ENCODE data around the gene DDX25.
A peak's percentile ranks its signal among the peaks of the same experiment; 100 is the strongest.
"Not testable (repeated sequence)": the region's sequence is repeated elsewhere in the genome, so short reads cannot be mapped to it uniquely, and the experiment has no call there.

Gene DDX25

DNA sequence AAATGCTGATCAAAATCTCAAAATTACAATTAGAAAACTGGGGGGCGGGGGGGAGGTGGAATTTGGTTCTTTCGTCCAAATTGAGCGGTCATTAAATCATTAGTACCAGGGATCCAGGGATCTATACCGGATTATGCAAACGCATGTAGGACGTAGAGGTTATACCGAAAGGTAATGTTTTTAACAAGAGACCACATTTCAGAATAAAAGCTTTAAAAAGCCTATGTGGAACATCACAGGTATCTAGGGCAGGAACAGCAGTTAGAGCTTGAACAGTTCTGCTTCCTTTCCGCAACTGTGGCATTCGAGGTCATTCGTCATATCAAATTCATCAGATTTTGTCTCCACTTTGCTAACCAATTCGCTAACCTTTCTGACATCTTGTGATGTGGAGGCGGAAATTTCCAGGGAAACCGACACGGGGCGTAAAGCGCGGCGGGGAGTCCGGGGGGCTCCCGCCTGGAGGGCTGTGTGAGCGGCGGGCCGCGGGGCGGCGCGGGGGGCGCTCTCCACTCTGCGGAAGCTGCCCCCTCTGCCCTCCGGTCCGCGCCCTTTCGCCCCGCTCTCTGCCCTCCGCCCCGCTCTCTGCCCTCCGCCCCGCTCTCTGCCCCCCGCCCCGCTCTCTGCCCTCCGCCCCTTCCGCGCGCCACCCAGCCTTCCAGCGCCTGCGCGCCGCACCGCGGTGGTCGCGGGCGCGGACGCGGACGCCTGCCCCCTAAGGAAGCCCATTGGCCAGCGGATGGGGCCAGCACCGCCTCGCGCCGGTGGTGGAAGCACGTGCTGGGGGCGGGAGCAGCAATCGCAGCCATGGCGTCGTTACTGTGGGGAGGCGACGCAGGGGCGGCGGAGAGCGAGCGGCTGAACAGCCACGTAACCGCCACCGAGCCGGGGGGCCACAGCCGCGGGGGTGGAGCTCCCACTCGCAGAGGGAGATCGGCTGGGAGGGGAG lies at the start of gene DDX25:
Gene DDX25 (plus strand): TSS at position 798 of the 949 bp plus-strand sequence. CDS start 10 bp downstream, at position 808.
- DNase-seq (ENCODE audit: low read depth) = no peak
- Histone ChIP-seq H3K4me1 (ENCODE audit: control insufficient read depth, insufficient read depth, low read length) (peaks cover 13% of the 10 kb centered on the region), H3K9ac (ENCODE audit: low read length) (no peak within 1 kb of the TSS), H3K27me3 (replicated peaks; ENCODE audit: control insufficient read depth, insufficient read depth, low read length) (peaks cover 17% of the 10 kb centered on the region), H3K36me3 (ENCODE audit: control insufficient read depth, insufficient read depth, low read length, severe bottlenecking) (peaks cover 14% of the 10 kb centered on the region), H3K9me3 (ENCODE audit: control insufficient read depth, low read length) (peaks cover 5% of the 10 kb centered on the region), H3K4me3 (ENCODE audit: low read length) (peak within 1 kb of the TSS; percentile 97)

GRCh38 chr11:125857670-125858069 lies 46.6 kb upstream of the DDX25 start:
- not testable (repeated sequence) for DNase-seq (ENCODE audit: low read depth); H3K27me3 ChIP-seq (replicated peaks; ENCODE audit: control insufficient read depth, insufficient read depth, low read length); H3K4me1 ChIP-seq (ENCODE audit: control insufficient read depth, insufficient read depth, low read length); H3K9me3 ChIP-seq (ENCODE audit: control insufficient read depth, low read length); H3K4me3 ChIP-seq (ENCODE audit: low read length); H3K36me3 ChIP-seq (ENCODE audit: control insufficient read depth, insufficient read depth, low read length, severe bottlenecking); H3K9ac ChIP-seq (ENCODE audit: low read length)

DNA sequence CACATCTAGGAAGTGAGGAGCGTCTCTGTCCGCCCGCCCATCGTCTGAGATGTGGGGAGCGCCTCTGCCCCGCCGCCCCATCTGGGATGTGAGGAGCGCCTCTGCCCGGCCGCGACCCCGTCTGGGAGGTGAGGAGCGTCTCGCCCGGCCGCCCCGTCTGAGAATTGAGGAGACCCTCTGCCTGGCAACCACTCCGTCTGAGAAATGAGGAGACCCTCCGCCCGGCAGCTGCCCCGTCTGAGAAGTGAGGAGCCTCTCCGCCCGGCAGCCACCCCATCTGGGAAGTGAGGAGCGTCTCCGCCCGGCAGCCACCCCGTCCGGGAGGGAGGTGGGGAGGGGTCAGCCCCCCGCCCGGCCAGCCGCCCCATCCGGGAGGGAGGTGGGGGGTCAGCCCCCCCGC lies 41.5 kb upstream of the DDX25 start:
- not testable (repeated sequence) for H3K4me3 ChIP-seq (ENCODE audit: low read length); H3K4me1 ChIP-seq (ENCODE audit: control insufficient read depth, insufficient read depth, low read length); H3K27me3 ChIP-seq (replicated peaks; ENCODE audit: control insufficient read depth, insufficient read depth, low read length); H3K36me3 ChIP-seq (ENCODE audit: control insufficient read depth, insufficient read depth, low read length, severe bottlenecking); H3K9ac ChIP-seq (ENCODE audit: low read length); H3K9me3 ChIP-seq (ENCODE audit: control insufficient read depth, low read length); DNase-seq (ENCODE audit: low read depth)

DNA sequence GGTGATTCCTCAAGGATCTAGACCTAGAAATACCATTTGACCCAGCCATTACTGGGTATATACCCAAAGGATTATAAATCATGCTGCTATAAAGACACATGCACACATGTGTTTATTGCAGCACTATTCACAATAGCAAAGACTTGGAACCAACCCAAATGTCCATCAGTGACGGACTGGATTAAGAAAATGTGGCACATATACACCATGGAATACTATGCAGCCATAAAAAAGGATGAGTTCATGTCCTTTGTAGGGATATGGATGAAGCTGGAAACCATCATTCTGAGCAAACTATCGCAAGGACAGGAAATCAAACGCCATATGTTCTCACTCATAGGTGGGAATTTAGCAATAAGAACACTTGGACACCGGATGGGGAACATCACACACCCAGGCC lies 39.0 kb upstream of the DDX25 start:
- H3K4me1 ChIP-seq (ENCODE audit: control insufficient read depth, insufficient read depth, low read length); H3K9ac ChIP-seq (ENCODE audit: low read length); DNase-seq (ENCODE audit: low read depth); H3K27me3 ChIP-seq (replicated peaks; ENCODE audit: control insufficient read depth, insufficient read depth, low read length); H3K9me3 ChIP-seq (ENCODE audit: control insufficient read depth, low read length); H3K36me3 ChIP-seq (ENCODE audit: control insufficient read depth, insufficient read depth, low read length, severe bottlenecking); H3K4me3 ChIP-seq (ENCODE audit: low read length): not testable (repeated sequence)

- Histone ChIP-seq H3K9ac (ENCODE audit: low read length) (no peak overlapping the region), H3K4me3 (ENCODE audit: low read length) (no peak overlapping the region), H3K4me1 (ENCODE audit: control insufficient read depth, insufficient read depth, low read length) (no peaks in the 10 kb centered on the region), H3K9me3 (ENCODE audit: control insufficient read depth, low read length) (no peaks in the 10 kb centered on the region), H3K36me3 (ENCODE audit: control insufficient read depth, insufficient read depth, low read length, severe bottlenecking) (no peaks in the 10 kb centered on the region), H3K27me3 (replicated peaks; ENCODE audit: control insufficient read depth, insufficient read depth, low read length) (no peaks in the 10 kb centered on the region)
- DNase-seq (ENCODE audit: low read depth) = no peak
Measured at GRCh38 chr11:125869521-125869920, 34.8 kb upstream of the DDX25 start.

DNA sequence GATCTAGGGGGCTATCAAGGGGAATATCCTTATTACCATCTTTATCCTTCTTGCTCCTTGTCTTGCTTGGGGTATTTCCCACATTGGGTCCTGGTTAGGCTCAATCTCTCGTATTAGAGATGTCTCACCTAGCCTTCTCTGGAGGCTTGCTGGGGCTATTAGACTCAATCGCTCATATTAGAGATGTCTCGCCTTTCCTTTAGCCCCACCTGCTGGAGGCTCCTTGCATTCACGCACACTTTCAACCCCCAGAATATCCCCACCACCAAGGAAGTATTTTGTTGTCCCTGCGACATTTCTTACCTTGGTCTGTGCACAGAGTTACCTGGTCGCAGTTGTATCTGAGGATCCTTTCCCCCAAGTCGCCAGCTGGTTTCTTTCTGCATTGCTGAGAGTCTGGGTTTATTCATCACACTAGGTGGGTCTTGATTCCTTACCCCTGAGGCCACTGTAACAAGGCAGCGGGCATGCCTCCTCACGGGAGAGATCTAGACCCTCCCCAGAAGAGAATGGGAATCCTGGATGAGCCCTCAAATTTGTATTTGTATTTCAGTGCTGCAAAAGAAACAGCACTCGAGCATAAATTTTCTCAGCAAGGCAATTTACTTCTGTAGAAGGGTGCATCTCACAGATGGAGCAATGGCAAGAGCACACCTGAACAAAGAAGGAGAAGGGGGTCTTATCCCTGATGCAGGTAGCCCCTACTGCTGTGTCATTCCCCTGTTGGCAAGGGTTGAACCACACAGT lies 32.7 kb upstream of the DDX25 start:
- H3K9me3 ChIP-seq (ENCODE audit: control insufficient read depth, low read length) = no peaks in the 10 kb centered on the region
- H3K4me3 ChIP-seq (ENCODE audit: low read length) = no peak overlapping the region
- peak; percentile 48 for DNase-seq (ENCODE audit: low read depth)
- no peaks in the 10 kb centered on the region for H3K36me3 ChIP-seq (ENCODE audit: control insufficient read depth, insufficient read depth, low read length, severe bottlenecking)
- no peak overlapping the region for H3K9ac ChIP-seq (ENCODE audit: low read length)
- H3K27me3 ChIP-seq (replicated peaks; ENCODE audit: control insufficient read depth, insufficient read depth, low read length) = no peaks in the 10 kb centered on the region
- H3K4me1 ChIP-seq (ENCODE audit: control insufficient read depth, insufficient read depth, low read length) = no peaks in the 10 kb centered on the region

DNA sequence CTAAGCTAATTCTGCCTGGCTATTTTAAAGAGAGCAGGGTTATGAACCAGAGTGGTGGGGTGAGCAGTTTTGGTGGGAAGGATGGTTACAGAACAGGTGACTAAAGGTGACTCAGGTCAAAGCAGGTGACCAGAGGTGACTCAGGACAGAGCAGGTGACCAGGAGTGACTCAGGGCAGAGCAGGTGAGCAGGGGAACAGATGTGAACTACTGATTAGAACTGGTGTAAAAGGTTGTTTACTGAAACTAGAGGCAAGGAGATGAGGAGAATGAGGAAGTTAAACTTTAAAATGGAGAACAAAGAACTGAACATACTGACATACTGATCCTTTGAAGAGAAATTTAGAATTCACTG lies 32.2 kb upstream of the DDX25 start:
- no peak for DNase-seq (ENCODE audit: low read depth)
- no peak overlapping the region for H3K4me3 ChIP-seq (ENCODE audit: low read length)
- no peaks in the 10 kb centered on the region for H3K9me3 ChIP-seq (ENCODE audit: control insufficient read depth, low read length)
- no peaks in the 10 kb centered on the region for H3K36me3 ChIP-seq (ENCODE audit: control insufficient read depth, insufficient read depth, low read length, severe bottlenecking)
- H3K9ac ChIP-seq (ENCODE audit: low read length) = no peak overlapping the region
- H3K27me3 ChIP-seq (replicated peaks; ENCODE audit: control insufficient read depth, insufficient read depth, low read length) = no peaks in the 10 kb centered on the region
- no peaks in the 10 kb centered on the region for H3K4me1 ChIP-seq (ENCODE audit: control insufficient read depth, insufficient read depth, low read length)

- H3K27me3 ChIP-seq (replicated peaks; ENCODE audit: control insufficient read depth, insufficient read depth, low read length) = no peaks in the 10 kb centered on the region
- H3K4me3 ChIP-seq (ENCODE audit: low read length) = peak overlapping the region; percentile 69
- no peak for DNase-seq (ENCODE audit: low read depth)
- H3K36me3 ChIP-seq (ENCODE audit: control insufficient read depth, insufficient read depth, low read length, severe bottlenecking) = no peaks in the 10 kb centered on the region
- no peaks in the 10 kb centered on the region for H3K4me1 ChIP-seq (ENCODE audit: control insufficient read depth, insufficient read depth, low read length)
- peak overlapping the region; percentile 27 for H3K9ac ChIP-seq (ENCODE audit: low read length)
- no peaks in the 10 kb centered on the region for H3K9me3 ChIP-seq (ENCODE audit: control insufficient read depth, low read length)
Measured at GRCh38 chr11:125873881-125874555, 30.3 kb upstream of the DDX25 start.

GRCh38 chr11:125874556-125875124 lies 29.7 kb upstream of the DDX25 start:
- Histone ChIP-seq H3K36me3 (ENCODE audit: control insufficient read depth, insufficient read depth, low read length, severe bottlenecking) (no peaks in the 10 kb centered on the region), H3K9ac (ENCODE audit: low read length) (peak overlapping the region; percentile 27), H3K4me3 (ENCODE audit: low read length) (peak overlapping the region; percentile 69), H3K4me1 (ENCODE audit: control insufficient read depth, insufficient read depth, low read length) (no peaks in the 10 kb centered on the region), H3K9me3 (ENCODE audit: control insufficient read depth, low read length) (no peaks in the 10 kb centered on the region), H3K27me3 (replicated peaks; ENCODE audit: control insufficient read depth, insufficient read depth, low read length) (no peaks in the 10 kb centered on the region)
- peak; percentile 89 for DNase-seq (ENCODE audit: low read depth)

- Histone ChIP-seq H3K9ac (ENCODE audit: low read length) (no peak overlapping the region), H3K27me3 (replicated peaks; ENCODE audit: control insufficient read depth, insufficient read depth, low read length) (no peaks in the 10 kb centered on the region), H3K4me1 (ENCODE audit: control insufficient read depth, insufficient read depth, low read length) (no peaks in the 10 kb centered on the region), H3K9me3 (ENCODE audit: control insufficient read depth, low read length) (no peaks in the 10 kb centered on the region), H3K36me3 (ENCODE audit: control insufficient read depth, insufficient read depth, low read length, severe bottlenecking) (no peaks in the 10 kb centered on the region), H3K4me3 (ENCODE audit: low read length) (no peak overlapping the region)
- DNase-seq (ENCODE audit: low read depth) = no peak
Measured at GRCh38 chr11:125881291-125881690, 23.0 kb upstream of the DDX25 start.

DNA sequence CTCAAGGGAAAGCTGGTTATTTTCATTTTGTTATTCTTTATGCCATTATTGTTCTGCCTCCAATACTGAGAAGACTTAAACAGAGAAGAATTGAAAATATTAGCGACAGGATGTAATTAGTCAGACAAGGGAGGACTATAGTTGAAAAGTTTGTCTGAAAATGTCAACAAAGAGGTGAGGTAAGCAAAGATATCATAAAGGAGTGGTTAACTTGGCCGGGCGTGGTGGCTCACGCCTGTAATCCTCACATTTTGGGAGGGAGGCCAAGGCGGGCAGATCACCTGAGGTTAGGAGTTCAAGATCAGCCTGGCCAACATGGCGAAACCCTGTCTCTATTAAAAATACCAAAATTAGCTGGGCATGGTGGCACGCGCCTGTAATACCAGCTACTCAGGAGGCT lies 20.9 kb upstream of the DDX25 start:
- DNase-seq (ENCODE audit: low read depth) = no peak
- no peaks in the 10 kb centered on the region for H3K36me3 ChIP-seq (ENCODE audit: control insufficient read depth, insufficient read depth, low read length, severe bottlenecking)
- no peak overlapping the region for H3K9ac ChIP-seq (ENCODE audit: low read length)
- peaks cover 7% of the 10 kb centered on the region for H3K4me1 ChIP-seq (ENCODE audit: control insufficient read depth, insufficient read depth, low read length)
- H3K9me3 ChIP-seq (ENCODE audit: control insufficient read depth, low read length) = no peaks in the 10 kb centered on the region
- H3K27me3 ChIP-seq (replicated peaks; ENCODE audit: control insufficient read depth, insufficient read depth, low read length) = no peaks in the 10 kb centered on the region
- no peak overlapping the region for H3K4me3 ChIP-seq (ENCODE audit: low read length)
